MM.1S (cell line): Measurements from ENCODE around the gene SMC5.

Source experiments
- CTCF ChIP-seq: fragments of 300-600 bp; sonication (generic); IDR thresholded peaks from 2 replicates; pipeline ENCODE4 v1.5.1; 2016; ENCODE audit warnings: antibody characterized with exemption, low read length, mixed read lengths
- EZH2 ChIP-seq: fragments of 300-600 bp; sonication (generic); optimal IDR thresholded peaks from 2 replicates; pipeline ENCODE3; 2017; ENCODE audit warnings: low read depth, mild to moderate bottlenecking, antibody characterized with exemption, low read length, mixed read lengths
- EZH2phosphoT487 ChIP-seq: fragments of 300-600 bp; sonication (generic); IDR thresholded peaks from 2 replicates; pipeline ENCODE4 v1.6.1; 2018; ENCODE audit warnings: antibody characterized with exemption, low read length

DNA sequence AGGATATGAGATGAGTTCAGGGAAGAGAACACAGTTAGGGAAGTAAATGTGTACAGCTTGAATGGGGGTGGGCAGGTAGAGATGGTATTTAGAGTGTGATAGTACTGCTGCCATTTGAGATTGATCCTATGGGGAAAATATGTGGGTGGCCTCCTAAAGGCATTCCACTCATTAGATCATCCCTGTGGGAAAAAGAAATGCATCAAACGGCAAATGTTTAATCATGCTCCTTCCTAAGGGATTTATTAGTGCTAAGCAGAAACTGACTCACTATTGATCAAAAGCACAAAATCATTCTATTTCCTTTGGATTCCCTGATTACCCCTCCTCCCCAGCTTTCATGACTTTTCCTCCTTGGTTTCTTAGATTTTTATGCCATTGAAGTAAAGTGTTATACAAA is 36.4 kb upstream of the SMC5 start:
- TF ChIP-seq CTCF (no peak), EZH2phosphoT487 (no peak), EZH2 (no peak)
